HEK293T (cell line): ENCODE results near the gene PAFAH1B2.

Source experiments
- ARNT ChIP-seq: fragments of 450-650 bp; IDR thresholded peaks from 2 replicates; pipeline ENCODE4 v1.6.1; 2017; ENCODE audit warnings: mild to moderate bottlenecking
- FOXA1 ChIP-seq: fragments of 450-650 bp; IDR thresholded peaks from 2 replicates; pipeline ENCODE4 v1.6.1; 2016; ENCODE audit warnings: mild to moderate bottlenecking
- HDGF ChIP-seq: fragments of 450-650 bp; IDR thresholded peaks from 2 replicates; pipeline ENCODE4 v1.6.1; 2017; ENCODE audit warnings: antibody characterized with exemption, borderline replicate concordance
- L3MBTL2 ChIP-seq: fragments of 450-650 bp; conservative IDR thresholded peaks from 2 replicates; pipeline ENCODE4 v1.6.1; 2016; ENCODE audit warnings: mild to moderate bottlenecking
- NFRKB ChIP-seq: fragments of 450-650 bp; IDR thresholded peaks from 2 replicates; pipeline ENCODE4 v1.6.1; 2016; ENCODE audit warnings: mild to moderate bottlenecking, moderate library complexity
- SP1 ChIP-seq: fragments of 450-650 bp; IDR thresholded peaks from 2 replicates; pipeline ENCODE4 v1.6.1; 2017

DNA sequence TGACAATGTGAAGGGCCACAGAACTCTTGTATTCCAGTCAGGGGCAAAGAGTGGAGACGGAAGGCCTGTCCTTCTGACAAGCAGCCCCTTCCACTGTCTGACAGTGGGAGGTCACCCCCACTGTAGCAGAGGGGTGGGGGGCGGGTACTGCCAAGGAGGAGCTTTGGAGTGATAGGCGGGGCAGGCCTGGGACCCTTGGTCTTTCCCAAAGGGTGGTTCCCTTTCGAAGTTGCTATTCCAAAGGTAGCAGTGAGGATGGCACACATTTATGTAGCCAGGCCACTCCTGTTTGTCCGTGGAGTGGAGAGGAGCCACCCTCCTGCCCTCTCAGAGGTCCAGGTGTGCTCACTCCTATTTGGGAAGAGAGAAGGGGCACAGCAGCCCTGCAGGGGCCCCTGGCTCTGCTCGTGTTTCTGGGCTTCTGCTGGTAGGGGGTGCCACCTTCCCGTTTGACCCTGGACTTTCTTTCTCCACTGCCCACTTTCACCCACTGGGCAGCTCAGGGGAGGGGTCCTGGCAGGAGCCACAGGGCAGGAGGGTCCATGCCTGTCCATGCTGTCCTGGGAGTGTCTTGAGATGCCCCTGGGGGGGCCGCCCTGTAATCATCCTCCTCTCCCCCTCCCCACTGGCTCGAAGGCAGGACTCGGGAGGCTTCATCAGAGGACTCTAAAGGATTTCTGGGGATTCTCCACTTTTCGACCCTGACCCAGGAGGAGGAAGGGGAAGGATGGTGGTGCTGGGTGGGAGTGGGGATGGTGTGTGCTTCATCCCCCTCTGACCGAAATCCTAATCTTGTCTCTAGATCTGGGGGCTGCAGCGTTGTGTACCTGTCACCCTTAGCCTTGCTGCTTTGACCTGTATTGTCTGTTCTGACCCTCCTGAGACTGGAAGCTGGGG, 56.1 kb downstream of the PAFAH1B2 start:
- no peak for TF ChIP-seq SP1
- TF ChIP-seq ARNT: no peak
- no peak for TF ChIP-seq L3MBTL2
- no peak for TF ChIP-seq FOXA1
- TF ChIP-seq HDGF: no peak
- no peak for TF ChIP-seq NFRKB
